HUES64 (cell line): ENCODE measurements around the gene FAM131C.
"Not testable (repeated sequence)": the region's sequence is repeated elsewhere in the genome, so short reads cannot be mapped to it uniquely, and the experiment has no call there.

ENCODE experiments used
- H3K27ac ChIP-seq: 2 replicates; pipeline ENCODE4 v1.7.0; 2013; ENCODE audit warnings: low read depth, low read length, inconsistent platforms
- H3K27me3 ChIP-seq: 2 replicates; pipeline ENCODE4 v1.6.1; 2013; ENCODE audit warnings: mild to moderate bottlenecking, low read length; ENCODE audit not compliant: insufficient read depth
- H3K36me3 ChIP-seq: 2 replicates; pipeline ENCODE4 v1.6.1; 2013; ENCODE audit warnings: mild to moderate bottlenecking, low read length; ENCODE audit not compliant: insufficient read depth
- H3K4me1 ChIP-seq: 2 replicates; pipeline ENCODE4 v1.6.1; 2013; ENCODE audit warnings: mild to moderate bottlenecking, low read length, moderate library complexity; ENCODE audit not compliant: insufficient read depth
- H3K4me3 ChIP-seq: 2 replicates; pipeline ENCODE4 v1.5.1; 2013; ENCODE audit warnings: mild to moderate bottlenecking, low read length, moderate library complexity
- H3K9ac ChIP-seq: 2 replicates; pipeline ENCODE4 v1.6.1; 2013; ENCODE audit warnings: mild to moderate bottlenecking, low read depth, low read length
- H3K9me3 ChIP-seq: 2 replicates; pipeline ENCODE4 v1.6.1; 2013; ENCODE audit warnings: low read depth, low read length; ENCODE audit not compliant: insufficient read depth
- WGBS: fragments of 150-250, 120-280 bp; methylation state at CpG from one replicate; pipeline ENCODE4 v1.1.7; 2013; ENCODE audit warnings: missing lambda C conversion rate; 5-methylcytosine and 5-hydroxymethylcytosine counted together

FAM131C gene

DNA sequence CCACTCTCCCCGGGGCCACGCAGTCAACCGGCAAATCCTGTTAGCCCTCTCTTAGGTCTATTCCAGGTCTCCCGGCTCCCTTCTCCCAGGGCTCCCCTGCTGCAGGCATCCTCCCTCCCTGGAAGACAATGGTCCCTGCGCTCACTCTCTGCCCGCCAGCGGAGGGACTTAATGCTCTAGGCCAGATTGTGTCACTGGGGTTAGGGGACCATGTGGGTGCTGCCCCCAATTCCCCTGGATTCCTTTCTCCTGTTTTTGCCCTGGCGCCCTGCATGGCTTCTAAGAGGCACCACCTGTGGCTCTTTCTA, 8.2 kb downstream of the FAM131C start:
- H3K9ac ChIP-seq: no peak overlapping the region
- peaks cover 12% of the 10 kb centered on the region; the same call in 1 of the 2 replicates for H3K4me1 ChIP-seq
- peaks cover 4% of the 10 kb centered on the region; the same call in 1 of the 2 replicates for H3K27me3 ChIP-seq
- H3K36me3 ChIP-seq: no peaks in the 10 kb centered on the region
- no peak overlapping the region for H3K4me3 ChIP-seq
- no peak overlapping the region for H3K27ac ChIP-seq
- WGBS: 73% methylated on average over 8 of the region's 8 CpGs
- no peaks in the 10 kb centered on the region for H3K9me3 ChIP-seq

DNA sequence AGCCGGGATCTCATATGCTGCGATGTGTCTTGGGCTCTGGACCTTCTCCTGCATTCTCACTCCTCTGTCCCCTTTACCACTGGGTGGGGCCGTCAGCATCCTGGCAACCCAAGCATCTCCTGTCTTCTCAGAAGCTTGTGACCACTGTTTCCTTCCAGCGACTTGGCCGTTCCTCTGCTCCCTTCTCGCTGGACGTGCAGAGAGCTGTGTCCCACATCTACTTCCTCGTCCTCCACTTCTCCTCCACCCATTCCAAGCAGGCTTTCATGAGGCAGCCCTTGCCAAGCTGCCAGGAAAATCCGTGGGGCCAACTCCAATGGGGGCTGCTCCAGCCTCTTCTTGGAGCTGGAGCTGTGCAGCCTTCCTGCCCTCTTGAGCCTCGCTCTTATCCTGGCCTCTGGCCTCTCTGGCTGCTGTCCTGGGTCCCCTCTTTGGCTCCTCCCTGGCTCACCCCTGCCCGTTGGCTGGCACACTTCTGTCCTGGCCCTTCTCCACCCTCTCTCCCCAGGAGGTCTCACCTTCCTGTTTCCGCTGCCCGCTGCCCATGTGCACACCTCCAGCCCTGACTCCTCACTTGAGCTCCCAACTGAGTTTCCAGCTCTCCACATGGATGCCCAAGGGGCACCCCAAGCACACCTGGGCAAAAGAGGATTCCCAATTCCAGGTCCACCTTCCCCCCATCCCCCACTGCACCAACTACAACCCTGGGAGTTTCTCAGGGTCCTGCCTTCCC, 8.7 kb downstream of the FAM131C start:
- Histone ChIP-seq H3K4me3 (no peak overlapping the region), H3K4me1 (peaks cover 12% of the 10 kb centered on the region; the same call in 1 of the 2 replicates), H3K9ac (no peak overlapping the region), H3K27ac (no peak overlapping the region), H3K36me3 (no peaks in the 10 kb centered on the region), H3K9me3 (no peaks in the 10 kb centered on the region), H3K27me3 (peaks cover 4% of the 10 kb centered on the region; the same call in 1 of the 2 replicates)
- 81% methylated on average over 13 of the region's 13 CpGs for WGBS

DNA sequence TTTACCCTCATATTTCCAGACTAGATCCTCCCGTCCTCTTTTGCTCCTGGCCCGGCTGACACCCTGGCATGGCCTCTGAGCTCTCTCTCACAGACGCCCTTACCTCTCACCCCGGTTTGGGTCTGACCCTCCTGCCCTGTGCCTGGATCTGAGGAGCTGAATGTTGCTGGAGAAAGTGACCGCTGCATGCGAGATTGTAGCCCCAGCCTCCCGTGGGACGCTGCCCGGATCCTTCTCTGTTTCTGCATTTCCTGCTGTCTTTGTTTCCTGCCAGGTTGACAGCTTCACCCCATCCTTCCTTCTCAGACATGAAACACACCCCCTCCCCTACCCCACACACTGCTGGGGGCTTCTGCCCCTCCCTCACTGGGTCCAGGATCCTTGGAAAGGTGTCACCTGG, 9.5 kb downstream of the FAM131C start:
- Histone ChIP-seq H3K4me1 (peaks cover 12% of the 10 kb centered on the region; the same call in 1 of the 2 replicates), H3K9me3 (no peaks in the 10 kb centered on the region), H3K36me3 (no peaks in the 10 kb centered on the region), H3K27me3 (peaks cover 4% of the 10 kb centered on the region; the same call in 1 of the 2 replicates), H3K4me3 (no peak overlapping the region), H3K27ac (no peak overlapping the region), H3K9ac (no peak overlapping the region)
- 55% methylated on average over 9 of the region's 9 CpGs for WGBS

DNA sequence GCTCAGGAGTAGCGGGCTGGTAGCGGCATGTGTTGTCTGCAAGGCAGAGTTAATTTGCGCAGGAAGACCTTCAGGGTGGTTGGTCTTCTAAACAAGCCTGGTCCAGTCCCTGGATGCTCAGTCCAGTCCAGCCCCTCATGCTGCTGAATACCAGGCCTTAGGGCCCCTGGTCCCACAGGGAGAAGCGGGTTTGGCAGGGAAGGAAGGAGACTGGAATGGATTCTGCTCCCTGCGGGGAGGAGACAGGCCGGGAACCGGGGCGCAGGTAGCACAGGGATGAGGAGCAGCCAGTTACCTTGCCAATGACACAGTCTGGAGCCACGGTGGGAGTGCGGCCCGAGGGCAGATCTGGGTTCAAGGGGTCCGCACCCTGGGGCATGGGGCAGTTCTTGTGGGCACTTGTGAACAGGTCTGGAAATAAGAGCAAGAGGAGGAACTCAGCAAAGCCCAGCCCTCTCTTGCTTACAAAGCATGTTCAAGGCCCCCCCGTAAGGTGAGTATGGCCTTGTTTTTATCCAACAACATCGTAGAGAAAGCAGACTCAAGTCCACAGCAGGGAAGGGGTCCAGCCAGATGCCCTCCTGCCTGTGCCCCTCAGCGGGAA, 10.1 kb downstream of the FAM131C start:
- no peak overlapping the region for H3K4me3 ChIP-seq
- H3K4me1 ChIP-seq: peaks cover 12% of the 10 kb centered on the region; the same call in 1 of the 2 replicates
- no peaks in the 10 kb centered on the region for H3K9me3 ChIP-seq
- 89% methylated on average over 15 of the region's 15 CpGs for WGBS
- H3K36me3 ChIP-seq: no peaks in the 10 kb centered on the region
- H3K27ac ChIP-seq: no peak overlapping the region
- H3K9ac ChIP-seq: no peak overlapping the region
- peaks cover 4% of the 10 kb centered on the region; the same call in 1 of the 2 replicates for H3K27me3 ChIP-seq

DNA sequence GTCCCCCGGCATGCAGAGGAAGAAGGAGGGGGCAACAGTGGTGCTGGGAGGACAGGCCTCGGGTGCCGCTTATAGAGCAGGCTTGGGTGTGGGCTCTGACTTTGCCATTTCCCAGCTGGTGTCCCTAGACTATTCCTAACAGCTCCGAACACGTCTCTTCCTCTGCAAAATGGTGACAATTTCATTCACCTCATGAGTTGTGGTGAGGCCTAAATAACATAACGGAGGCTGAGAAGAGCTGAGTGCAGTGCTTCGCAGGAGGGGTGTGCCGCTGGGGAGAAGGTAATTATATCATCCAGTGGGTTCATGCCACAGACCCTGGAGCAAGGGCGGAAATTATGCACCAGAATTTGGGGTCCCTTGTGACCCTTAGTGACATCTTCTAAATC, 10.8 kb downstream of the FAM131C start:
- not testable (repeated sequence) for H3K9me3 ChIP-seq, H3K36me3 ChIP-seq, H3K27me3 ChIP-seq, H3K4me3 ChIP-seq, H3K9ac ChIP-seq, H3K27ac ChIP-seq
- peaks cover 12% of the 10 kb centered on the region; the same call in 1 of the 2 replicates for H3K4me1 ChIP-seq
- WGBS: 87% methylated on average over 9 of the region's 9 CpGs

DNA sequence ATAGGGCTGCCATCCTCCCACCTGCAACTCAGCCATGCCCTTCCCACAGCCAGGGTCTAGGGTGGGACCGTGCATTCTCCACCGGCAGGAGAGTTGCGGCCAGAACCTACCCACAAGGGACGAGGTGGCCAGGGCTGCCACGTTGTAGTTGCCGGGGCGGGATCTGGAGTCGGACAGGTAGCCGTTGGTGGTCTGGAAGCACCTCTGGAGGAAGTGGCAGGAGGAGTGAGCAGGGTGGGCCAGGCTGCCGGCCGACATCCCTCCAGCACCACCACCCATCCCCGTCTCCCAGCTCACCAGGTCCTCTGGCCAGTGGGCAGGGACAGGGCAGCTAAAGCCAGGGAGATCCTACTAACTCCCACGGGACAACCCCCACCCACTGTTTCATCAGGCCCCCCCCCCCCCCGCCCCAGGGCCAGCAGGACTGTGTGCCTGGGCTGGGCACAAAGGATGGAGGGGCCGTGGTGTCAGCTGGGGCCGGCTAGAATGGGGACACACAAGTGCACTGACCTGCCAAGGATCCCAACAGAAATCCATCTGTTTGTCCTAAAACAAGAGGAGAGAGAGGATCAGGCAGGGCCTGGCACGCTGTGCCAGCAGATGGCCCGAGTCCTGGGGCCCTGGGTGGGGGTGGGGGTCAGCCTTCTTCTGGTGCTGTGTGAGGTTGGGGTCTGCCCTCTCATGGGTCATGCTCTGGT, 11.3 kb downstream of the FAM131C start:
- H3K4me1 ChIP-seq: peaks cover 12% of the 10 kb centered on the region; the same call in 1 of the 2 replicates
- H3K9me3 ChIP-seq, H3K27me3 ChIP-seq, H3K9ac ChIP-seq, H3K36me3 ChIP-seq, H3K4me3 ChIP-seq, H3K27ac ChIP-seq: not testable (repeated sequence)
- 73% methylated on average over 17 of the region's 18 CpGs for WGBS

DNA sequence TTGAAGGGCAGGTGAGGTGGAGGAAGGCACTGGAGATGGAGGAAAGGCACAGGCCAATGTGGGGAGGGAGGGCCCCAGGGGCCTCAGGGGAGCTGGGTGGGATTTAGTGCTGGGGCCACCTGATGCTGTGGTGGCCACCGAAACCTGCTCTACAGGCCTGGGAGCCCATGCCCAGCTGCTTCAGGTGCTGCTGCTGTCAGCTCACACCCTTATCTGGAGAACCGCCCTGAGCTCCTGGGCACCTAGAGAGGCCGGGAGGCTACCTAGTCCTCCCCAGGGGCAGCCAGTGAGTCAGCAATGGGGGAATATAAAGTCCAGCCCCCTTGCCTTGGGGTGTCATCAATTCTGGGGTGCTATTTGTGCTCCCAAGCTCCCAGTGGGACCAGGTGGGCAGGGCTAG, 12.2 kb downstream of the FAM131C start:
- no peak overlapping the region for H3K4me3 ChIP-seq
- H3K4me1 ChIP-seq: peaks cover 12% of the 10 kb centered on the region; the same call in 1 of the 2 replicates
- H3K9ac ChIP-seq: no peak overlapping the region
- H3K27me3 ChIP-seq: peaks cover 4% of the 10 kb centered on the region; the same call in 1 of the 2 replicates
- no peaks in the 10 kb centered on the region for H3K36me3 ChIP-seq
- WGBS: 88% methylated on average over 3 of the region's 3 CpGs
- no peak overlapping the region for H3K27ac ChIP-seq
- H3K9me3 ChIP-seq: no peaks in the 10 kb centered on the region

DNA sequence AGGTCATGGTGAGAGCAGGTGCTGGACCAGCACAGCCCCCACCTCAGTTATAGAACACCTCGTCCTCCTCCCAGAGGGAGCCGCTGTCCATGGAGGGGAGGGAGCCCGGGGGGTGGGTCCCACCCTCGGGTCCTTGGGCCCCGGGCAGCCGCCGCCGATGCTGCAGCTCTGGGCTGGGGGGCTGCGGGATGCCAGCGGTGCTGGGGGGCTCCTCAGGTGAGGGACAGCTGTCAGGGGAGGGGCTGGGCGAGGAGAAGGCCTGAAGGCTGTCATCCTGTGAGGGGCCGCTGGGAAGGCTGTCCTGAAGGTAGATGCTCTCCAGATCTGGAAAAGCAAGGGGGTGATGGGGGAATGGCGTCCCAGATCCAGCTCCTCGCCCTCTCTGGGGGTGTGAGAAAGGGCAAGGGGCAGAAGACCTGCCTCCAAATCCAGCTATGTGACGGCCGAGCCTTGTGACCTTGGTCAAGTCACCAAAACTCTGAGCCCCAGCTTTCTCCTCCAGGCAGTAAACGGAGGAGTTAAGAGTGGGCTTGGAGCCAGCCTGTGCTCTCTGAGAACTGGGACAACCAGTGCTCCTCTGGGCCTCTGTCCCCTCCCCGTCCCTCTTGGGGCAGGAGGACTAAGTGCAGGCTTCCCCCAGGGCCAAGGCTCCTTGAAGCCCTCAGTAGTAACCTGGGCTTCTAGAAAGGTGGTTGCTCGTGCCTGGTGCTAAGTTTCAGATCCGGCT, 14.9 kb downstream of the FAM131C start:
- H3K4me3 ChIP-seq, H3K9ac ChIP-seq, H3K9me3 ChIP-seq, H3K36me3 ChIP-seq, H3K27me3 ChIP-seq, H3K27ac ChIP-seq, H3K4me1 ChIP-seq: not testable (repeated sequence)
- WGBS: 91% methylated on average over 12 of the region's 20 CpGs

DNA sequence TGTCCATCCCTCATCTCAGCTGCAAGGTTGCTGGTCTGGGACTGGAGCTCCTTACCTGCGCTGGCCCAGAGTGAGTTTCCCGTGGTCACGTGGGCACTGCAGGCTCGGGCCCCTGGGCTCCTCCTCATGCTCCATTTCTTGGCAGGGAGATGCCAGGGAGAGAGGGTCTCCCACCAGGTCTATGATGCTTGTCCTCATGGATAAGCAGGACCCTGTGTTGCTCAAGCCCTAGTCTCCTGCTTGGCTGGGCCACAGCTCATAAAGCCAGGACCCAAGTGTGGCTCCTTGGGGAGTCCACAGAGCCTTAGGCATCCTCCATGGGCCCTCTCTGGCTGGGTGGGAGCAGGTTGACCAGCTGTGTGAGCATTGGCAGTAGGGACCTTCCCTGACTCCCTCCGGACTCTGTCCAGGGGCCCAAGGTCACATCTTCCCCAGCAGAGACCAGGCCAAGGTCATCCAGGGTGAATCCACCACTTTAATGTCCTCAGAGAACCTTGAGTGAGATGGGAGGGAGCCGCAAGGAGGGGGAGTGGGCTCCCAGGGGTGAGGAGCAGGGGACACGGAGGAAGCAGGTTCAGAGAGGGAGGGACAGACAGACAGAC, 16.0 kb downstream of the FAM131C start:
- 80% methylated on average over 7 of the region's 7 CpGs for WGBS
- H3K27me3 ChIP-seq, H3K9ac ChIP-seq, H3K4me3 ChIP-seq, H3K9me3 ChIP-seq, H3K4me1 ChIP-seq, H3K36me3 ChIP-seq, H3K27ac ChIP-seq: not testable (repeated sequence)

DNA sequence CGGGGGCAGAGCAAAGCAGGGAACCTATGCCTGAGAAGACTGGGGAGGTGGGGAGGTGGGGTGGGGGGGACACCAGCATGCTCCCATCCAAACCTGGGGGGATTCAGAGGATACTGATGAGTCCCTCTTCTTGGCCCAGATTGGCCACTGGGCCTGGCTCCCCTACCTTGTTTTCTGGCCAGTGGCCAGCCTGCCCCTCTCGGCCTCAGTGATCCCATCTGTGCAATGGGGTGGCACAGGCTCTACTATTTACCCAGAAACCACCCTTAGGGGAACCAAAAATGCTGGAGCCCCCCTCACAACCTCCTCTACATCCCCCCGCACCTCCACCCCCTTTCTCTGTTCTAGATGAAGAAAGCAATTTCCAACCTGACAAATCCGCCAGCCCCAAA, 16.9 kb downstream of the FAM131C start:
- not testable (repeated sequence) for H3K27me3 ChIP-seq, H3K4me3 ChIP-seq, H3K36me3 ChIP-seq, H3K27ac ChIP-seq, H3K4me1 ChIP-seq, H3K9ac ChIP-seq, H3K9me3 ChIP-seq
- WGBS: 93% methylated on average over 3 of the region's 4 CpGs
